Skeletal muscle tissue (tissue), 4 donors: ENCODE data around the gene RC3H1. TPM values are rescaled to one million over a fixed set of nuclear protein-coding genes. Genes with fewer than 3 reads are reported as not detected.

Experiments used
- H3K27ac ChIP-seq: one replicate; pipeline ENCODE4 v1.7.0; 2013; ENCODE audit warnings: mild to moderate bottlenecking, low read depth, low read length, inconsistent platforms
- H3K27me3 ChIP-seq, 3 donors: one replicate each; pipeline ENCODE4 v1.7.0; 2013; ENCODE audit warnings: low read length in 3 of 3; ENCODE audit not compliant: control insufficient read depth in 3 of 3, insufficient read depth in 3 of 3
- H3K36me3 ChIP-seq, 3 donors: one replicate each; pipeline ENCODE4 v1.7.0; 2013; ENCODE audit warnings: low read length in 3 of 3; ENCODE audit not compliant: control insufficient read depth in 3 of 3, insufficient read depth in 3 of 3
- H3K4me1 ChIP-seq, 3 donors: one replicate each; pipeline ENCODE4 v1.7.0; 2013; ENCODE audit warnings: low read length in 3 of 3, mild to moderate bottlenecking in 3 of 3; ENCODE audit not compliant: control insufficient read depth in 3 of 3, insufficient read depth in 3 of 3
- H3K4me3 ChIP-seq, 3 donors: one replicate each; pipeline ENCODE4 v1.7.0; 2013; ENCODE audit warnings: low read length in 3 of 3
- H3K9ac ChIP-seq, 3 donors: one replicate each; pipeline ENCODE4 v1.7.0; 2013; ENCODE audit warnings: low read length in 3 of 3, mild to moderate bottlenecking in 3 of 3, moderate library complexity in 2 of 3, low read depth in 1 of 3
- H3K9me3 ChIP-seq, 3 donors: one replicate each; pipeline ENCODE4 v1.7.0; 2013; ENCODE audit warnings: low read length in 3 of 3; ENCODE audit not compliant: control insufficient read depth in 3 of 3
- total RNA-seq: library from RNA; depleted of rRNA; stranded (reverse); fragments of >200 nt; gene quantifications from one replicate; pipeline ENCODE4 v1.2.3, GENCODE V29; 2014
- donor health status: Osteomylitis.

RC3H1 gene
- total RNA-seq, 1 donor from 2014 or later, result 19.8 TPM

- H3K27ac ChIP-seq, result no peak overlapping the region
- no peak overlapping the region for H3K4me3 ChIP-seq
- no peaks in the 10 kb centered on the region for H3K27me3 ChIP-seq
Measured at GRCh38 chr1:174028495-174028894, 6.3 kb upstream of the RC3H1 start.

GRCh38 chr1:174023440-174023839, 1.3 kb upstream of the RC3H1 start:
- Histone ChIP-seq H3K9ac (peak overlapping the region; percentile 58 to 99 (median 98)), H3K27me3 (no peaks in the 10 kb centered on the region), H3K4me3 (no peak overlapping the region), H3K36me3 (no peaks in the 10 kb centered on the region), H3K4me1 (peaks cover 25 to 26% (median 26%) of the 10 kb centered on the region in 3 donors), H3K9me3 (no peaks in the 10 kb centered on the region), H3K27ac (peak overlapping the region; percentile 97)

More at GRCh38 chr1:174028495-174028894, 6.3 kb upstream of the RC3H1 start:
- no peaks in the 10 kb centered on the region for H3K36me3 ChIP-seq
- no peak overlapping the region for H3K9ac ChIP-seq
- H3K9me3 ChIP-seq, result no peaks in the 10 kb centered on the region
- peaks cover 0 to 3% (median 1%) of the 10 kb centered on the region in 3 donors for H3K4me1 ChIP-seq

GRCh38 chr1:174022976-174023277, 770 bp upstream of the RC3H1 start:
- no peaks in the 10 kb centered on the region for H3K36me3 ChIP-seq
- H3K4me1 ChIP-seq, result peaks cover 26 to 31% (median 26%) of the 10 kb centered on the region in 3 donors
- H3K9me3 ChIP-seq, result no peaks in the 10 kb centered on the region
- no peaks in the 10 kb centered on the region for H3K27me3 ChIP-seq
- peak overlapping the region; percentile 97 for H3K27ac ChIP-seq
- peak overlapping the region; percentile 94 to 99 (median 96) for H3K4me3 ChIP-seq
- peak overlapping the region; percentile 98 to 99 (median 98) for H3K9ac ChIP-seq

GRCh38 chr1:174021591-174022079, 522 bp downstream of the RC3H1 start:
- H3K9ac ChIP-seq, result peak overlapping the region; percentile 87 to 98 (median 92)
- H3K27me3 ChIP-seq, result no peaks in the 10 kb centered on the region
- H3K4me1 ChIP-seq, result peaks cover 26 to 34% (median 29%) of the 10 kb centered on the region in 3 donors
- H3K4me3 ChIP-seq, result peak overlapping the region; percentile 94 to 99 (median 96)
- no peaks in the 10 kb centered on the region for H3K9me3 ChIP-seq
- H3K27ac ChIP-seq, result peak overlapping the region; percentile 97
- H3K36me3 ChIP-seq, result no peaks in the 10 kb centered on the region

- H3K9ac ChIP-seq, result peak overlapping the region in 2 of 3 donors; percentile 28 to 54
- H3K4me1 ChIP-seq, result peaks cover 28 to 34% (median 30%) of the 10 kb centered on the region in 3 donors
- no peaks in the 10 kb centered on the region for H3K9me3 ChIP-seq
- no peaks in the 10 kb centered on the region for H3K36me3 ChIP-seq
- no peak overlapping the region for H3K4me3 ChIP-seq
- H3K27me3 ChIP-seq, result no peaks in the 10 kb centered on the region
- no peak overlapping the region for H3K27ac ChIP-seq
Measured at GRCh38 chr1:174018565-174018964, 3.6 kb downstream of the RC3H1 start.

- Histone ChIP-seq H3K9me3 (no peaks in the 10 kb centered on the region), H3K27me3 (no peaks in the 10 kb centered on the region), H3K4me3 (no peak overlapping the region), H3K9ac (no peak overlapping the region), H3K27ac (no peak overlapping the region), H3K4me1 (peaks cover 16 to 29% (median 21%) of the 10 kb centered on the region in 3 donors), H3K36me3 (no peaks in the 10 kb centered on the region)
Measured at GRCh38 chr1:174017231-174017970, 4.8 kb downstream of the RC3H1 start.

GRCh38 chr1:174013864-174014418, 8.2 kb downstream of the RC3H1 start:
- Histone ChIP-seq H3K9ac (no peak overlapping the region), H3K27ac (no peak overlapping the region), H3K36me3 (no peaks in the 10 kb centered on the region), H3K27me3 (no peaks in the 10 kb centered on the region), H3K9me3 (no peaks in the 10 kb centered on the region), H3K4me1 (peaks cover 7 to 11% (median 7%) of the 10 kb centered on the region in 3 donors), H3K4me3 (no peak overlapping the region)

GRCh38 chr1:174008979-174009378, 13.2 kb downstream of the RC3H1 start:
- Histone ChIP-seq H3K36me3 (no peaks in the 10 kb centered on the region), H3K9ac (no peak overlapping the region), H3K27ac (no peak overlapping the region), H3K9me3 (no peaks in the 10 kb centered on the region), H3K4me3 (no peak overlapping the region), H3K4me1 (peaks cover 6 to 13% (median 7%) of the 10 kb centered on the region in 3 donors), H3K27me3 (no peaks in the 10 kb centered on the region)

GRCh38 chr1:174008269-174008668, 13.9 kb downstream of the RC3H1 start:
- Histone ChIP-seq H3K27me3 (no peaks in the 10 kb centered on the region), H3K4me1 (peaks cover 4 to 13% (median 6%) of the 10 kb centered on the region in 3 donors), H3K9ac (no peak overlapping the region), H3K27ac (no peak overlapping the region), H3K36me3 (no peaks in the 10 kb centered on the region), H3K9me3 (no peaks in the 10 kb centered on the region), H3K4me3 (no peak overlapping the region)

GRCh38 chr1:174007851-174008250, 14.3 kb downstream of the RC3H1 start:
- H3K9ac ChIP-seq, result no peak overlapping the region
- H3K4me3 ChIP-seq, result no peak overlapping the region
- peaks cover 4 to 13% (median 6%) of the 10 kb centered on the region in 3 donors for H3K4me1 ChIP-seq
- no peaks in the 10 kb centered on the region for H3K9me3 ChIP-seq
- no peaks in the 10 kb centered on the region for H3K36me3 ChIP-seq
- no peak overlapping the region for H3K27ac ChIP-seq
- no peaks in the 10 kb centered on the region for H3K27me3 ChIP-seq
